HFF-Myc (cell line): Measurements from ENCODE around the gene LRMDA.

Experiments used
- DNase-seq: peaks from one replicate; pipeline ENCODE4 v3.0.0-alpha.2; 2011; ENCODE audit warnings: low read depth; ENCODE audit errors: extremely low read depth
- H3K4me3 ChIP-seq: replicated peaks from 2 replicates; pipeline ENCODE4 v1.5.1; 2011; ENCODE audit warnings: low read depth, mild to moderate bottlenecking, control low read depth, low read length
- CTCF ChIP-seq: IDR thresholded peaks from 2 replicates; pipeline ENCODE4 v1.5.1; 2012; ENCODE audit warnings: mild to moderate bottlenecking, low read depth, low read length, control low read depth; ENCODE audit errors: missing control alignments

LRMDA gene

GRCh38 chr10:76160446-76161300 lies 729.2 kb downstream of the LRMDA start:
- no peak overlapping the region for H3K4me3 ChIP-seq
- TF ChIP-seq CTCF: no peak
- no peak for DNase-seq

- DNase-seq: no peak
- TF ChIP-seq CTCF: no peak
- H3K4me3 ChIP-seq: no peak overlapping the region
These were observed 729.8 kb downstream of the LRMDA start for GRCh38 chr10:76161301-76161582.

DNA sequence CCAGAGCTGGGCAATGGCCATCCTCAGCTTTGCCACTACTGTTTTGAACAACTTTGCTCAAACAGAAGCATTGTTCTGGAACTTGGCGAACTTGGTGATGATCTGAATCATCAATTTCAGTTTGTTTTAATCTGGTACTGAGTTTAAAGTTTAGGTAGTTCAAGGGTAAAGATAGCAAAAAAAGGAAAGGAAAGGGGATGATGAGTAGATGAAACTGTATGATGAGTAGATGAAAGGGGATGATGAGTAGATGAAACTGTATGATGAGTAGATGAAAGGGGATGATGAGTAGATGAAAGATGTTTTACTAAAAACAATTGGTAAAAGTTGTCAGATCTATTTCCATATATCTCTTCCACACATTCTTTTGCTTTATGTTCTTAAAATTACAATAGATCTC lies 737.0 kb downstream of the LRMDA start:
- H3K4me3 ChIP-seq: no peak overlapping the region
- DNase-seq: no peak
- TF ChIP-seq CTCF: no peak

DNA sequence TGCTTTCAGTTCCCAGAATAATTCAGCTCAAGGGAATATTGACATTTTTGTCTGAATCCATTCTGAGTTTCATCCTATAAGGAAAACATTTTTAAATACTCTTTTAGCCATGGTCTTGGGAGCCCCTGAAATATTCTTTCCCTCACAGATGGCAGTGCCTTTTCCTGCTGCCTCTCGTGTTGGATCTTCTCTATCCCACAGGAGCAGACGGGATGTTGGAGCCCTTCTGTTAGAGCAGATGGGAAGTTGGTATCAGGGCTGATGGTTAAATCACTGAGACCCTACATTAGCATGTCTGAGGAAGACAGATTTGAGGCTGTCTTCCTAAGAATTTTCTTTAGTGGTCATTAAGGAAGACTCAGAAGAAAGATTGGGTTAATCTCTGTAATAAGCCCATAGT lies 737.8 kb downstream of the LRMDA start:
- DNase-seq: no peak
- no peak overlapping the region for H3K4me3 ChIP-seq
- no peak for TF ChIP-seq CTCF

GRCh38 chr10:76172020-76172419 lies 740.6 kb downstream of the LRMDA start:
- no peak overlapping the region for H3K4me3 ChIP-seq
- DNase-seq: no peak
- no peak for TF ChIP-seq CTCF

DNA sequence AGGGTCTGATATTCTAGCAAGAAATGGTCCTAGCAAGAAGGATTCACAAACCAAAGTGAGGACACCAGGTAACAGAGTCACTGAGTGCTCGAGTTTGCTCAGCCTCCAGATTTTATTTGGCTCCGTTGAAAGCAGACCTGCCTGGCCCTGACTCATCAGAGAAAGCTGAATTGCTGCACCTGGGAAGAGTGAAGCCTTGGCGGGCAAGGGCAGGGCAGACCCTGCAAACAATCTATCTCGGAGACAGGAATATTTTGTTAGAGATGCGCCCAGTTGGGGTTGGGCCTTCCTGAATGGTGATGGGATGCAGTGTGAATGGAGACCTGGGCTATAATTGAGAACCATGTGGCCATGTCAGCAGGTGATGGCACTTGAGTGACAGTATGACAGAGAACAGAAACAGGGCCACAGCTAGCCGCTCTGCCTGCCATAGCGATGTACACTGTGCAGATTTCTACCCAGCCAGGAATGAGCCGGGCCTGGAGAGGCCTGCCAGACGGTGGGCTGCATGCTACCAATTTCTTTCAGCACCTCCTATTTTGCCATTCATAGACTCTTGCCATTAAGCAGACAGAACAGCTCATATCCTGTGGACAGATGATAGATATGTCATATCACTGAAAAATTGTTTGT lies 744.2 kb downstream of the LRMDA start:
- TF ChIP-seq CTCF: no peak
- DNase-seq: no peak
- no peak overlapping the region for H3K4me3 ChIP-seq
